Ovary (tissue), 9 donors: ENCODE data around the gene INHBC. TPM values are rescaled to one million over a fixed set of nuclear protein-coding genes. Genes with fewer than 3 reads are reported as not detected.

ENCODE experiments used
- DNase-seq, 5 donors: peaks; one replicate each; pipeline ENCODE4 v3.0.0-alpha.2; 2019 to 2020
- H3K27ac ChIP-seq, 2 donors: fragments of 200-600 bp; one replicate each; pipeline versions ENCODE4 v1.5.1 to v1.8.0; 2019 to 2022
- H3K27me3 ChIP-seq: fragments of 200-600 bp; one replicate; pipeline ENCODE4 v1.8.0; 2022
- H3K36me3 ChIP-seq: fragments of 200-600 bp; sonication (generic); one replicate; pipeline ENCODE4 v1.5.1; 2019
- H3K4me1 ChIP-seq: one replicate; pipeline ENCODE4 v1.8.1; 2013; ENCODE audit warnings: mild to moderate bottlenecking, moderate library complexity; ENCODE audit not compliant: insufficient read depth
- H3K4me3 ChIP-seq: fragments of 200-600 bp; sonication (generic); one replicate; pipeline ENCODE4 v1.5.1; 2017
- H3K9me3 ChIP-seq, 2 donors: fragments of 200-600 bp in 1 of 2; sonication (generic) in 1 of 2; one replicate each; pipeline versions ENCODE4 v1.5.1 to v1.8.1; 2013 to 2019; ENCODE audit warnings: mild to moderate bottlenecking in 1 of 2, moderate library complexity in 1 of 2
- EP300 ChIP-seq: sonication (generic); formaldehyde crosslinking; IDR thresholded peaks from one replicate; pipeline ENCODE4 v1.6.1; 2017; ENCODE audit warnings: antibody characterized with exemption
- POLR2A ChIP-seq: fragments of 450-650 bp; IDR thresholded peaks from one replicate; pipeline ENCODE4 v1.6.1; 2017; ENCODE audit warnings: antibody characterized with exemption, mild to moderate bottlenecking, moderate library complexity
- WGBS, 3 donors: extraction: QIAGEN DNeasy Blood & Tissue Kit in 1 of 3; methylation state at CpG; one replicate each; pipeline versions ENCODE4 v1.1.5 to v1.1.7; 2013 to 2017; 5-methylcytosine and 5-hydroxymethylcytosine counted together
- intact Hi-C, 4 donors: fragments of 100-400 bp; cut with DNase I; formaldehyde crosslinking; loops; one replicate each; pipeline versions ENCODE4 v1.11.0 to v1.15.1; 2022 to 2023
- polyA plus RNA-seq, 2 donors: library from polyadenylated mRNA; stranded (reverse); fragments of 200-250 nt in 1 of 2; fragments of 350-450 nt in 1 of 2; fragmentation: Illumina TruSeq in 1 of 2; extraction: RNeasy Lipid Tissue Mini Kit (QIAGEN cat#74804) in 1 of 2; gene quantifications; one replicate each; pipeline ENCODE4 v1.2.3, GENCODE V29; 2013 to 2014
- total RNA-seq, 7 donors: library from RNA; depleted of rRNA in 2 of 7; stranded (reverse); fragments of >200 nt in 2 of 7; fragmentation: NEBNext Ultra II Directional in 3 of 7; extraction: Animal tissue kit (Norgen Biotek cat#: 25700) in 3 of 7; gene quantifications; one replicate each; pipeline versions ENCODE4 v1.1.0 to v1.2.4, GENCODE V29; 2016 to 2023
- TF ChIP-seq, protein P1 (sequence below), 3 donors: fragments of 450-650 bp in 2 of 3; fragments of 200-600 bp in 1 of 3; IDR thresholded peaks; one replicate each; pipeline versions ENCODE4 v1.5.1 to v1.8.0; 2016 to 2022; ENCODE audit warnings: antibody characterized with exemption in 3 of 3, mild to moderate bottlenecking in 1 of 3
- donor health status: DM: no; HTN: no; CAD: no; lungs with moderate emphysema.
- donor health status: DM: no; HTN: no; CAD: no.
- donor health status: Bipolar disorder and iron deficiency.
- donor health status: DM: yes; HTN: yes; CAD: no.
- donor health status: DM: no; HTN: no; CAD: no.
- donor health status: DM: yes; HTN: yes; CAD: no.

The INHBC gene
- total and polyA plus RNA-seq, 9 donors, result 0.07 to 0.27 (median 0.12) TPM; not detected in 5

GRCh38 chr12:57462251-57462911 lies 27.8 kb downstream of the INHBC start:
- 0 to 1% (median 0%) methylated on average over 27 to 28 of the region's 28 CpGs for WGBS, 3 donors
- H3K36me3 ChIP-seq, result no peaks in the 10 kb centered on the region
- peak overlapping the region; percentile 43 for H3K4me3 ChIP-seq
- H3K9me3 ChIP-seq, result no peaks in the 10 kb centered on the region
- H3K27me3 ChIP-seq, result no peaks in the 10 kb centered on the region
- intact Hi-C loops, result no loop called here
- TF ChIP-seq EP300 (no peak), POLR2A (peak; percentile 51)
- TF ChIP-seq, protein P1, sequence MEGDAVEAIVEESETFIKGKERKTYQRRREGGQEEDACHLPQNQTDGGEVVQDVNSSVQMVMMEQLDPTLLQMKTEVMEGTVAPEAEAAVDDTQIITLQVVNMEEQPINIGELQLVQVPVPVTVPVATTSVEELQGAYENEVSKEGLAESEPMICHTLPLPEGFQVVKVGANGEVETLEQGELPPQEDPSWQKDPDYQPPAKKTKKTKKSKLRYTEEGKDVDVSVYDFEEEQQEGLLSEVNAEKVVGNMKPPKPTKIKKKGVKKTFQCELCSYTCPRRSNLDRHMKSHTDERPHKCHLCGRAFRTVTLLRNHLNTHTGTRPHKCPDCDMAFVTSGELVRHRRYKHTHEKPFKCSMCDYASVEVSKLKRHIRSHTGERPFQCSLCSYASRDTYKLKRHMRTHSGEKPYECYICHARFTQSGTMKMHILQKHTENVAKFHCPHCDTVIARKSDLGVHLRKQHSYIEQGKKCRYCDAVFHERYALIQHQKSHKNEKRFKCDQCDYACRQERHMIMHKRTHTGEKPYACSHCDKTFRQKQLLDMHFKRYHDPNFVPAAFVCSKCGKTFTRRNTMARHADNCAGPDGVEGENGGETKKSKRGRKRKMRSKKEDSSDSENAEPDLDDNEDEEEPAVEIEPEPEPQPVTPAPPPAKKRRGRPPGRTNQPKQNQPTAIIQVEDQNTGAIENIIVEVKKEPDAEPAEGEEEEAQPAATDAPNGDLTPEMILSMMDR (IDR thresholded peaks at IDR 0.05), result peak; percentile 85 to 94 (median 90)
- H3K4me1 ChIP-seq, result peaks cover 7% of the 10 kb centered on the region
- peak; percentile 78 to 89 (median 87) for DNase-seq
- H3K27ac ChIP-seq, result peak overlapping the region; percentile 49 to 60

GRCh38 chr12:57462912-57463253 lies 28.3 kb downstream of the INHBC start:
- H3K36me3 ChIP-seq, result no peaks in the 10 kb centered on the region
- no peaks in the 10 kb centered on the region for H3K9me3 ChIP-seq
- 35 to 41% (median 37%) methylated on average over 5 of the region's 5 CpGs for WGBS, 3 donors
- no peaks in the 10 kb centered on the region for H3K27me3 ChIP-seq
- peaks cover 7% of the 10 kb centered on the region for H3K4me1 ChIP-seq
- TF ChIP-seq POLR2A, result no peak
- TF ChIP-seq EP300, result no peak
- TF ChIP-seq, protein P1 (IDR thresholded peaks at IDR 0.05), result no peak
- intact Hi-C loops, result no loop called here
- H3K27ac ChIP-seq, result no peak overlapping the region
- no peak overlapping the region for H3K4me3 ChIP-seq
- DNase-seq, result no peak

GRCh38 chr12:57464569-57464968 lies 30.0 kb downstream of the INHBC start:
- Histone ChIP-seq H3K27me3 (no peaks in the 10 kb centered on the region), H3K27ac (no peak overlapping the region), H3K9me3 (no peaks in the 10 kb centered on the region), H3K4me1 (peaks cover 6% of the 10 kb centered on the region), H3K36me3 (no peaks in the 10 kb centered on the region), H3K4me3 (no peak overlapping the region)
- 90 to 94% (median 93%) methylated on average over 12 of the region's 12 CpGs for WGBS, 3 donors
- TF ChIP-seq EP300, result no peak
- TF ChIP-seq, protein P1 (IDR thresholded peaks at IDR 0.05), result no peak
- no peak for TF ChIP-seq POLR2A
- DNase-seq, result no peak
- intact Hi-C loops, result no loop called here

- DNase-seq, result no peak
- 88 to 92% (median 89%) methylated on average over 6 of the region's 6 CpGs for WGBS, 3 donors
- intact Hi-C loops, result no loop called here
- Histone ChIP-seq H3K4me3 (no peak overlapping the region), H3K27ac (no peak overlapping the region), H3K36me3 (no peaks in the 10 kb centered on the region), H3K9me3 (no peaks in the 10 kb centered on the region), H3K27me3 (no peaks in the 10 kb centered on the region), H3K4me1 (peaks cover 6% of the 10 kb centered on the region)
- TF ChIP-seq EP300 (no peak), POLR2A (no peak)
- TF ChIP-seq, protein P1 (IDR thresholded peaks at IDR 0.05), result no peak
Observed at GRCh38 chr12:57465030-57465746, 30.6 kb downstream of the INHBC start.
